HEK293 (cell line): ENCODE results near the gene SP6.

Experiments
- CTCF ChIA-PET: fragments of 350-600 bp; formaldehyde crosslinking; extraction: SDS; loops from one replicate; lab custom pipeline; 2021; ENCODE audit warnings: antibody characterized with exemption; lab: Yijun Ruan, JAX
- POLR2A ChIA-PET: fragments of 300-600 bp; formaldehyde crosslinking; extraction: SDS; loops from one replicate; lab custom pipeline; 2020; ENCODE audit warnings: antibody characterized with exemption, inconsistent platforms; lab: Yijun Ruan, JAX
- H3K27ac ChIP-seq: fragments of 200-500 bp; sonication (Bioruptor generic); 2 replicates; pipeline ENCODE4 v1.5.1; 2014; ENCODE audit warnings: low read depth, low read length, control low read depth, inconsistent platforms; ENCODE audit errors: extremely low read depth
- H3K36me3 ChIP-seq, 2 experiments: fragments of 200-500 bp in 1 of 2; sonication (Bioruptor generic) in 1 of 2; 1 replicate in 1 of 2; 2 replicates in 1 of 2; pipeline ENCODE4 v1.5.1; 2014 to 2017; ENCODE audit warnings: inconsistent platforms in 2 of 2, low read length in 2 of 2; ENCODE audit not compliant: control insufficient read depth in 2 of 2, insufficient read depth in 1 of 2
- H3K4me1 ChIP-seq: fragments of 200-500 bp; sonication (Bioruptor generic); 2 replicates; pipeline ENCODE4 v1.5.1; 2014; ENCODE audit warnings: mild to moderate bottlenecking, low read length, inconsistent platforms; ENCODE audit not compliant: control insufficient read depth, insufficient read depth
- H3K4me3 ChIP-seq: 2 replicates; pipeline ENCODE4 v1.5.1; 2011; ENCODE audit warnings: low read depth, mild to moderate bottlenecking, control low read depth, low read length, moderate library complexity
- H3K9me3 ChIP-seq: fragments of 200-500 bp; sonication (Bioruptor generic); 2 replicates; pipeline ENCODE4 v1.5.1; 2014; ENCODE audit warnings: low read depth, low read length, inconsistent platforms; ENCODE audit not compliant: control insufficient read depth, insufficient read depth
- CTCF ChIP-seq: fragments of 450-650 bp; formaldehyde crosslinking; IDR thresholded peaks from 2 replicates; pipeline ENCODE4 v1.5.1; 2016; ENCODE audit warnings: missing biosample characterization, missing genetic modification characterization
- PRDM1 ChIP-seq: fragments of 450-650 bp; formaldehyde crosslinking; IDR thresholded peaks from 2 replicates; pipeline ENCODE4; 2016; ENCODE audit warnings: missing biosample characterization, missing genetic modification characterization
- PRDM4 ChIP-seq: fragments of 450-650 bp; formaldehyde crosslinking; IDR thresholded peaks from 2 replicates; pipeline ENCODE4 v1.5.1; 2017; ENCODE audit warnings: missing biosample characterization, missing genetic modification characterization
- SCRT1 ChIP-seq: fragments of 450-650 bp; formaldehyde crosslinking; IDR thresholded peaks from 2 replicates; pipeline ENCODE4 v1.5.1; 2016; ENCODE audit warnings: missing biosample characterization, missing genetic modification characterization, borderline replicate concordance
- SP2 ChIP-seq: fragments of 450-650 bp; formaldehyde crosslinking; IDR thresholded peaks from 2 replicates; pipeline ENCODE4 v1.5.1; 2016; ENCODE audit warnings: missing biosample characterization, missing genetic modification characterization
- YY1 ChIP-seq: fragments of 450-650 bp; formaldehyde crosslinking; IDR thresholded peaks from 2 replicates; pipeline ENCODE4 v1.5.1; 2018; ENCODE audit warnings: missing biosample characterization, missing genetic modification characterization
- ZBTB8A ChIP-seq: fragments of 450-650 bp; formaldehyde crosslinking; IDR thresholded peaks from 2 replicates; pipeline ENCODE4 v1.5.1; 2016; ENCODE audit warnings: missing biosample characterization, missing genetic modification characterization
- ZEB2 ChIP-seq: fragments of 450-650 bp; formaldehyde crosslinking; IDR thresholded peaks from 2 replicates; pipeline ENCODE4 v1.5.1; 2016; ENCODE audit warnings: missing biosample characterization, missing genetic modification characterization
- ZNF140 ChIP-seq: fragments of 450-650 bp; formaldehyde crosslinking; IDR thresholded peaks from 2 replicates; pipeline ENCODE4 v1.5.1; 2016; ENCODE audit warnings: missing biosample characterization, missing genetic modification characterization
- ZNF239 ChIP-seq: fragments of 450-650 bp; formaldehyde crosslinking; IDR thresholded peaks from 2 replicates; pipeline ENCODE4 v1.5.1; 2016; ENCODE audit warnings: missing biosample characterization, missing genetic modification characterization
- ZNF24 ChIP-seq: fragments of 450-650 bp; formaldehyde crosslinking; IDR thresholded peaks from 2 replicates; pipeline ENCODE4 v1.5.1; 2016; ENCODE audit warnings: missing biosample characterization, missing genetic modification characterization
- ZNF280C ChIP-seq: fragments of 450-650 bp; formaldehyde crosslinking; IDR thresholded peaks from 2 replicates; pipeline ENCODE4 v1.5.1; 2016; ENCODE audit warnings: missing biosample characterization, missing genetic modification characterization
- ZNF362 ChIP-seq: fragments of 450-650 bp; formaldehyde crosslinking; IDR thresholded peaks from 2 replicates; pipeline ENCODE4 v1.5.1; 2016; ENCODE audit warnings: missing biosample characterization, missing genetic modification characterization
- ZNF416 ChIP-seq: fragments of 450-650 bp; formaldehyde crosslinking; IDR thresholded peaks from 2 replicates; pipeline ENCODE4 v1.5.1; 2016; ENCODE audit warnings: missing biosample characterization, missing genetic modification characterization
- ZNF423 ChIP-seq: fragments of 450-650 bp; formaldehyde crosslinking; IDR thresholded peaks from 2 replicates; pipeline ENCODE4 v1.5.1; 2016; ENCODE audit warnings: missing biosample characterization, missing genetic modification characterization
- ZNF449 ChIP-seq: fragments of 450-650 bp; formaldehyde crosslinking; IDR thresholded peaks from 2 replicates; pipeline ENCODE4 v1.5.1; 2017; ENCODE audit warnings: missing biosample characterization, mild to moderate bottlenecking, missing genetic modification characterization, moderate library complexity
- ZNF488 ChIP-seq: fragments of 450-650 bp; formaldehyde crosslinking; IDR thresholded peaks from 2 replicates; pipeline ENCODE4 v1.5.1; 2016; ENCODE audit warnings: missing biosample characterization, missing genetic modification characterization
- ZNF501 ChIP-seq: fragments of 450-650 bp; formaldehyde crosslinking; IDR thresholded peaks from 2 replicates; pipeline ENCODE4 v1.5.1; 2016; ENCODE audit warnings: missing biosample characterization, missing genetic modification characterization
- ZNF558 ChIP-seq: fragments of 450-650 bp; formaldehyde crosslinking; IDR thresholded peaks from 2 replicates; pipeline ENCODE4 v1.5.1; 2016; ENCODE audit warnings: missing biosample characterization, missing genetic modification characterization
- ZNF560 ChIP-seq: fragments of 450-650 bp; formaldehyde crosslinking; IDR thresholded peaks from 2 replicates; pipeline ENCODE4 v1.5.1; 2017; ENCODE audit warnings: missing biosample characterization, missing genetic modification characterization, borderline replicate concordance
- ZNF600 ChIP-seq: fragments of 450-650 bp; formaldehyde crosslinking; IDR thresholded peaks from 2 replicates; pipeline ENCODE4 v1.5.1; 2016; ENCODE audit warnings: missing biosample characterization, missing genetic modification characterization
- ZNF654 ChIP-seq: fragments of 450-650 bp; formaldehyde crosslinking; IDR thresholded peaks from 2 replicates; pipeline ENCODE4 v1.5.1; 2016; ENCODE audit warnings: low read depth, missing biosample characterization, missing genetic modification characterization
- ZNF792 ChIP-seq: fragments of 450-650 bp; formaldehyde crosslinking; IDR thresholded peaks from 2 replicates; pipeline ENCODE4 v1.5.1; 2016; ENCODE audit warnings: missing biosample characterization, missing genetic modification characterization
- ZSCAN16 ChIP-seq: fragments of 450-650 bp; formaldehyde crosslinking; IDR thresholded peaks from 2 replicates; pipeline ENCODE4 v1.5.1; 2016; ENCODE audit warnings: missing biosample characterization, missing genetic modification characterization

The SP6 gene

GRCh38 chr17:47884427-47884740 is 33.4 kb upstream of the SP6 start:
- H3K4me1 ChIP-seq: peaks cover 8% of the 10 kb centered on the region
- CTCF ChIA-PET: interaction anchor here (0.9 to 18.5 kb wide), 5 partner anchors 26 to 134 kb away, joined by 3 to 837 read pairs (median 3); partner anchors contain the start of genes SCRN2 and SP6
- no peak for TF ChIP-seq ZNF488
- no peak for TF ChIP-seq ZNF140 (tag by site-specific recombination)
- no peak for TF ChIP-seq ZNF280C (tag by site-specific recombination)
- no peak for TF ChIP-seq ZNF423 (tag by site-specific recombination)
- TF ChIP-seq ZNF416: no peak
- no peak for TF ChIP-seq ZNF600 (tag by site-specific recombination)
- 0 out of 2 replicates have a peak, but pooled peaks have one; percentile 3 for TF ChIP-seq YY1 (tag by site-specific recombination)
- TF ChIP-seq ZNF362 (tag by site-specific recombination): no peak
- no peak for TF ChIP-seq SCRT1 (tag by site-specific recombination)
- TF ChIP-seq ZNF654: no peak
- TF ChIP-seq PRDM1 (tag by site-specific recombination): peak; percentile 92
- TF ChIP-seq ZSCAN16 (tag by site-specific recombination): no peak
- TF ChIP-seq ZNF558 (tag by site-specific recombination): no peak
- no peak for TF ChIP-seq ZNF501 (tag by site-specific recombination)
- no peak for TF ChIP-seq ZNF239 (tag by site-specific recombination)
- no peak for TF ChIP-seq SP2 (tag by site-specific recombination)
- TF ChIP-seq, all 188 proteins: peak for 2
- H3K27ac ChIP-seq: no peak overlapping the region
- no peak overlapping the region for H3K4me3 ChIP-seq
- H3K9me3 ChIP-seq: no peaks in the 10 kb centered on the region
- POLR2A ChIA-PET: interaction anchor here (0.9 to 2.3 kb wide), 5 partner anchors 11 to 53 kb away, joined by 4 to 7 read pairs (median 5); partner anchors contain the start of genes LRRC46, MRPL10, SCRN2 and SP2
- H3K36me3 ChIP-seq: no peaks in the 10 kb centered on the region

GRCh38 chr17:47883589-47884426 is 32.8 kb upstream of the SP6 start:
- no peaks in the 10 kb centered on the region for H3K36me3 ChIP-seq
- H3K27ac ChIP-seq: no peak overlapping the region
- CTCF ChIA-PET: interaction anchor here (0.9 to 18.5 kb wide), 5 partner anchors 26 to 134 kb away, joined by 3 to 837 read pairs (median 3); partner anchors contain the start of genes SCRN2 and SP6
- no peaks in the 10 kb centered on the region for H3K9me3 ChIP-seq
- H3K4me1 ChIP-seq: peaks cover 8% of the 10 kb centered on the region
- H3K4me3 ChIP-seq: no peak overlapping the region
- POLR2A ChIA-PET: interaction anchor here (0.9 to 2.3 kb wide), 5 partner anchors 12 to 53 kb away, joined by 4 to 7 read pairs (median 5); partner anchors contain the start of genes LRRC46, MRPL10, SCRN2 and SP2
- 0 out of 2 replicates have a peak, but pooled peaks have one; percentile 31 for TF ChIP-seq ZNF24
- TF ChIP-seq ZNF423 (tag by site-specific recombination): peak; percentile 89
- no peak for TF ChIP-seq CTCF (tag by site-specific recombination)
- no peak for TF ChIP-seq ZNF560 (tag by site-specific recombination)
- TF ChIP-seq ZNF792 (tag by site-specific recombination): no peak
- TF ChIP-seq ZNF654: no peak
- TF ChIP-seq ZNF449 (tag by site-specific recombination): peak; percentile 89
- TF ChIP-seq YY1 (tag by site-specific recombination): 0 out of 2 replicates have a peak, but pooled peaks have one; percentile 28
- TF ChIP-seq PRDM4 (tag by site-specific recombination): 0 out of 2 replicates have a peak, but pooled peaks have one; percentile 29
- 0 out of 2 replicates have a peak, but pooled peaks have one; percentile 34 for TF ChIP-seq ZEB2 (tag by site-specific recombination)
- TF ChIP-seq ZBTB8A (tag by site-specific recombination): peak; percentile 72
